HG03432 (cell line): ENCODE results near the gene NPHP4.
"Not testable (repeated sequence)": the region's sequence is repeated elsewhere in the genome, so short reads cannot be mapped to it uniquely, and the experiment has no call there.

ENCODE experiments used
- ATAC-seq: cut with Tn5 transposase; IDR thresholded peaks from one replicate; pipeline ENCODE4 v1.9.1; 2021; ENCODE audit warnings: mild to moderate bottlenecking, moderate library complexity; ENCODE audit not compliant: unreplicated experiment

The NPHP4 gene

GRCh38 chr1:5938101-5938646 is 54.1 kb downstream of the NPHP4 start:
- ATAC-seq = no peak

- no peak for ATAC-seq
Observed at GRCh38 chr1:5937373-5937857, 54.8 kb downstream of the NPHP4 start.

- no peak for ATAC-seq
Observed at GRCh38 chr1:5936621-5937372, 55.4 kb downstream of the NPHP4 start.

- ATAC-seq = no peak
Observed at GRCh38 chr1:5936126-5936525, 56.1 kb downstream of the NPHP4 start.

- no peak for ATAC-seq
Observed at GRCh38 chr1:5935026-5935425, 57.2 kb downstream of the NPHP4 start.

- ATAC-seq = no peak
Observed at GRCh38 chr1:5934058-5934884, 58.0 kb downstream of the NPHP4 start.

GRCh38 chr1:5933676-5934057 is 58.6 kb downstream of the NPHP4 start:
- no peak for ATAC-seq

- no peak for ATAC-seq
Observed at GRCh38 chr1:5933050-5933449, 59.2 kb downstream of the NPHP4 start.

- ATAC-seq = no peak
Observed at GRCh38 chr1:5928714-5929400, 63.4 kb downstream of the NPHP4 start.

GRCh38 chr1:5927506-5928370 is 64.5 kb downstream of the NPHP4 start:
- ATAC-seq = no peak

- ATAC-seq = no peak
Observed at GRCh38 chr1:5926686-5927435, 65.4 kb downstream of the NPHP4 start.

GRCh38 chr1:5922700-5923330 is 69.4 kb downstream of the NPHP4 start:
- ATAC-seq = not testable (repeated sequence)

GRCh38 chr1:5921671-5922070 is 70.6 kb downstream of the NPHP4 start:
- no peak for ATAC-seq

GRCh38 chr1:5921129-5921528 is 71.1 kb downstream of the NPHP4 start:
- ATAC-seq = no peak

- ATAC-seq = no peak
Observed at GRCh38 chr1:5920201-5920600, 72.0 kb downstream of the NPHP4 start.

GRCh38 chr1:5918275-5918649 is 74.0 kb downstream of the NPHP4 start:
- no peak for ATAC-seq

GRCh38 chr1:5917591-5918274 is 74.5 kb downstream of the NPHP4 start:
- ATAC-seq = no peak

GRCh38 chr1:5917281-5917590 is 75.0 kb downstream of the NPHP4 start:
- no peak for ATAC-seq
